DMS79 (cell line): ENCODE results near the gene P2RX6.
"Not testable (repeated sequence)": the region's sequence is repeated elsewhere in the genome, so short reads cannot be mapped to it uniquely, and the experiment has no call there.

ENCODE experiments used
- DNase-seq: peaks from one replicate; lab custom pipeline; 2025; lab: John Stamatoyannopoulos, UW

P2RX6 gene

GRCh38 chr22:21031545-21032036 lies 16.6 kb downstream of the P2RX6 start:
- no peak for DNase-seq

- DNase-seq: no peak
These were observed 17.3 kb downstream of the P2RX6 start, which contains the start of gene SLC7A4 for GRCh38 chr22:21032037-21032867. Gene SLC7A4 (minus strand): TSS chr22:21032561. CDS start chr22:21031812, 749 bp downstream.

GRCh38 chr22:21032868-21033688 lies 18.1 kb downstream of the P2RX6 start:
- no peak for DNase-seq

GRCh38 chr22:21033895-21034294 lies 18.9 kb downstream of the P2RX6 start:
- DNase-seq: no peak

GRCh38 chr22:21034989-21035388 lies 20.0 kb downstream of the P2RX6 start:
- DNase-seq: no peak

- DNase-seq: no peak
These were observed 23.4 kb downstream of the P2RX6 start for GRCh38 chr22:21038405-21038804.

- not testable (repeated sequence) for DNase-seq
These were observed 24.2 kb downstream of the P2RX6 start for GRCh38 chr22:21039158-21039557.

- no peak for DNase-seq
These were observed 27.0 kb downstream of the P2RX6 start for GRCh38 chr22:21041937-21042336.

GRCh38 chr22:21042978-21043859 lies 28.3 kb downstream of the P2RX6 start:
- DNase-seq: no peak

- no peak for DNase-seq
These were observed 29.0 kb downstream of the P2RX6 start for GRCh38 chr22:21043860-21044535.

- no peak for DNase-seq
These were observed 30.1 kb downstream of the P2RX6 start for GRCh38 chr22:21044931-21045584.

- peak; percentile 65 for DNase-seq
These were observed 30.8 kb downstream of the P2RX6 start, which contains the start of gene LRRC74B for GRCh38 chr22:21045585-21046294. Gene LRRC74B (plus strand): TSS chr22:21045946. CDS start chr22:21045987, 41 bp downstream.

GRCh38 chr22:21047035-21047661 lies 32.2 kb downstream of the P2RX6 start:
- DNase-seq: no peak

- DNase-seq: no peak
These were observed 32.8 kb downstream of the P2RX6 start for GRCh38 chr22:21047730-21048129.

- not testable (repeated sequence) for DNase-seq
These were observed 33.5 kb downstream of the P2RX6 start for GRCh38 chr22:21048448-21048847.

GRCh38 chr22:21048965-21049364 lies 34.0 kb downstream of the P2RX6 start:
- not testable (repeated sequence) for DNase-seq

- no peak for DNase-seq
These were observed 36.3 kb downstream of the P2RX6 start for GRCh38 chr22:21051145-21051830.

GRCh38 chr22:21051831-21052400 lies 37.0 kb downstream of the P2RX6 start:
- no peak for DNase-seq
